ENCODE data around the gene CA10. TPM values are rescaled to one million over a fixed set of nuclear protein-coding genes. Genes with fewer than 3 reads are reported as not detected.

The CA10 gene
- total RNA-seq, 1 experiment from 2014 or later, result not detected

- no peak overlapping the region for H3K27ac ChIP-seq (ENCODE audit: low read depth, low read length, poor library complexity, severe bottlenecking)
These were observed 132.4 kb downstream of the CA10 start for GRCh38 chr17:52026075-52026474.

DNA sequence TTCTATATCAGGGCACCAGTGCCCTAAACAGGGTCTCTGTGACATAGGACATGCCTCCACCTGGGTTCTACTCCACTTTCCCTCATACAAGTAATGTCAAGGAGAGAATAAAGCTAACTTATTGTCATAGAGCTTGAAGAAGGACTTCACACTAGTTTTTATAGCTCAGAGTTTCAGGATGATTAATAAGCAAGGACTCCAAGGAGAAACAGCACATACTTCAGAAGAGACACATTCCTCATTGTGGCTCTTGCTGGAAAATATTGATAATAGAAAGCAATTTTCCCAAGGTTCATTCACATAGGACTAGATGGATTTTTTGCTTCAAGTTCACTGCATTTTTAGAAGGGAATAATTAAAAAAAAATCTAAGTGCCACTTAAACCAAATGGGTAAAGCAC, 133.3 kb downstream of the CA10 start:
- Histone ChIP-seq H3K36me3 (ENCODE audit: insufficient read depth, low read length, poor library complexity, severe bottlenecking) (no peaks in the 10 kb centered on the region), H3K4me1 (ENCODE audit: insufficient read depth, low read length, poor library complexity, severe bottlenecking) (no peaks in the 10 kb centered on the region), H3K9me3 (ENCODE audit: low read depth, low read length, poor library complexity, severe bottlenecking) (no peaks in the 10 kb centered on the region), H3K4me3 (ENCODE audit: low read depth, low read length, poor library complexity, severe bottlenecking) (no peak overlapping the region), H3K27me3 (replicated peaks; ENCODE audit: insufficient read depth, low read depth, low read length, poor library complexity) (no peaks in the 10 kb centered on the region), H3K27ac (ENCODE audit: low read depth, low read length, poor library complexity, severe bottlenecking) (no peak overlapping the region)
- ChIA-PET CTCF (no interaction called here), POLR2A (ENCODE audit: low non-redundant PET) (no interaction called here)
- no TSS peak for BruUV-seq (replicated peaks)
- intact Hi-C loops (cut with micrococcal nuclease; ENCODE audit: unreplicated experiment), result no loop called here
- no peak for TF ChIP-seq EZH2 (IDR thresholded peaks at IDR 0.05; ENCODE audit: borderline replicate concordance, low read depth, low read length, poor library complexity, severe bottlenecking)
- TF ChIP-seq, protein P1, sequence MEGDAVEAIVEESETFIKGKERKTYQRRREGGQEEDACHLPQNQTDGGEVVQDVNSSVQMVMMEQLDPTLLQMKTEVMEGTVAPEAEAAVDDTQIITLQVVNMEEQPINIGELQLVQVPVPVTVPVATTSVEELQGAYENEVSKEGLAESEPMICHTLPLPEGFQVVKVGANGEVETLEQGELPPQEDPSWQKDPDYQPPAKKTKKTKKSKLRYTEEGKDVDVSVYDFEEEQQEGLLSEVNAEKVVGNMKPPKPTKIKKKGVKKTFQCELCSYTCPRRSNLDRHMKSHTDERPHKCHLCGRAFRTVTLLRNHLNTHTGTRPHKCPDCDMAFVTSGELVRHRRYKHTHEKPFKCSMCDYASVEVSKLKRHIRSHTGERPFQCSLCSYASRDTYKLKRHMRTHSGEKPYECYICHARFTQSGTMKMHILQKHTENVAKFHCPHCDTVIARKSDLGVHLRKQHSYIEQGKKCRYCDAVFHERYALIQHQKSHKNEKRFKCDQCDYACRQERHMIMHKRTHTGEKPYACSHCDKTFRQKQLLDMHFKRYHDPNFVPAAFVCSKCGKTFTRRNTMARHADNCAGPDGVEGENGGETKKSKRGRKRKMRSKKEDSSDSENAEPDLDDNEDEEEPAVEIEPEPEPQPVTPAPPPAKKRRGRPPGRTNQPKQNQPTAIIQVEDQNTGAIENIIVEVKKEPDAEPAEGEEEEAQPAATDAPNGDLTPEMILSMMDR (conservative IDR thresholded peaks at IDR 0.05; ENCODE audit: low read depth, low read length), result no peak
- no peak for DNase-seq (ENCODE audit: low spot score)

More at GRCh38 chr17:52026075-52026474, 132.4 kb downstream of the CA10 start:
- TF ChIP-seq EZH2 (IDR thresholded peaks at IDR 0.05; ENCODE audit: borderline replicate concordance, low read depth, low read length, poor library complexity, severe bottlenecking), result no peak
- TF ChIP-seq, protein P1 (conservative IDR thresholded peaks at IDR 0.05; ENCODE audit: low read depth, low read length), result no peak
- POLR2A ChIA-PET (ENCODE audit: low non-redundant PET), result no interaction called here
- H3K36me3 ChIP-seq (ENCODE audit: insufficient read depth, low read length, poor library complexity, severe bottlenecking), result no peaks in the 10 kb centered on the region
- no peaks in the 10 kb centered on the region for H3K4me1 ChIP-seq (ENCODE audit: insufficient read depth, low read length, poor library complexity, severe bottlenecking)
- intact Hi-C loops (cut with micrococcal nuclease; ENCODE audit: unreplicated experiment), result no loop called here
- no peaks in the 10 kb centered on the region for H3K9me3 ChIP-seq (ENCODE audit: low read depth, low read length, poor library complexity, severe bottlenecking)
- no peak for DNase-seq (ENCODE audit: low spot score)
- CTCF ChIA-PET, result no interaction called here
- BruUV-seq (replicated peaks), result no TSS peak
- no peaks in the 10 kb centered on the region for H3K27me3 ChIP-seq (replicated peaks; ENCODE audit: insufficient read depth, low read depth, low read length, poor library complexity)
- no peak overlapping the region for H3K4me3 ChIP-seq (ENCODE audit: low read depth, low read length, poor library complexity, severe bottlenecking)

- intact Hi-C loops (cut with micrococcal nuclease; ENCODE audit: unreplicated experiment), result no loop called here
- no peak for DNase-seq (ENCODE audit: low spot score)
- CTCF ChIA-PET, result no interaction called here
- TF ChIP-seq, protein P1 (conservative IDR thresholded peaks at IDR 0.05; ENCODE audit: low read depth, low read length), result no peak
- no peak for TF ChIP-seq EZH2 (IDR thresholded peaks at IDR 0.05; ENCODE audit: borderline replicate concordance, low read depth, low read length, poor library complexity, severe bottlenecking)
- no peaks in the 10 kb centered on the region for H3K4me1 ChIP-seq (ENCODE audit: insufficient read depth, low read length, poor library complexity, severe bottlenecking)
- no peaks in the 10 kb centered on the region for H3K36me3 ChIP-seq (ENCODE audit: insufficient read depth, low read length, poor library complexity, severe bottlenecking)
- no peaks in the 10 kb centered on the region for H3K27me3 ChIP-seq (replicated peaks; ENCODE audit: insufficient read depth, low read depth, low read length, poor library complexity)
- no peak overlapping the region for H3K27ac ChIP-seq (ENCODE audit: low read depth, low read length, poor library complexity, severe bottlenecking)
- BruUV-seq (replicated peaks), result no TSS peak
- POLR2A ChIA-PET (ENCODE audit: low non-redundant PET), result no interaction called here
- no peak overlapping the region for H3K4me3 ChIP-seq (ENCODE audit: low read depth, low read length, poor library complexity, severe bottlenecking)
- no peaks in the 10 kb centered on the region for H3K9me3 ChIP-seq (ENCODE audit: low read depth, low read length, poor library complexity, severe bottlenecking)
These were observed 134.1 kb downstream of the CA10 start for GRCh38 chr17:52024300-52024870.

Measured in A673 (cell line).